MCF 10A (cell line): ENCODE results near the gene ULBP3. TPM values are rescaled to one million over a fixed set of nuclear protein-coding genes. Genes with fewer than 3 reads are reported as not detected.

ENCODE experiments used
- BruUV-seq: library from RNA; stranded (reverse); fragments of 400-500 nt; replicated peaks from 2 replicates; lab custom pipeline; 2021; lab: Mats Ljungman, UMichigan
- CTCF ChIA-PET: fragments of 300-600 bp; sonication (Branson Sonifier 250); formaldehyde crosslinking; extraction: SDS; loops from one replicate; lab custom pipeline; 2021; ENCODE audit warnings: antibody characterized with exemption, inconsistent platforms; lab: Yijun Ruan, JAX
- POLR2A ChIA-PET: fragments of 300-600, 350-650 bp; sonication (Branson Sonifier 250); formaldehyde crosslinking; extraction: SDS; loops from one replicate; lab custom pipeline; 2020; ENCODE audit warnings: antibody characterized with exemption, inconsistent platforms; lab: Yijun Ruan, JAX
- DNase-seq: peaks from one replicate; pipeline ENCODE4 v3.0.0-alpha.2; 2018; ENCODE audit not compliant: unreplicated experiment
- H3K27ac Mint-ChIP-seq: one replicate; pipeline ENCODE4 v1.8.0; 2022; ENCODE audit warnings: mild to moderate bottlenecking, low read depth, mixed read lengths; ENCODE audit not compliant: unreplicated experiment
- H3K27me3 Mint-ChIP-seq: one replicate; pipeline ENCODE4 v1.8.0; 2022; ENCODE audit warnings: mixed read lengths; ENCODE audit not compliant: insufficient read depth, unreplicated experiment
- H3K36me3 Mint-ChIP-seq: one replicate; pipeline ENCODE4 v1.8.0; 2022; ENCODE audit warnings: mild to moderate bottlenecking, moderate library complexity, mixed read lengths; ENCODE audit not compliant: insufficient read depth, unreplicated experiment
- H3K4me1 Mint-ChIP-seq: one replicate; pipeline ENCODE4 v1.8.0; 2022; ENCODE audit warnings: mixed read lengths; ENCODE audit not compliant: insufficient read depth, unreplicated experiment
- H3K4me3 Mint-ChIP-seq: one replicate; pipeline ENCODE4 v1.8.0; 2022; ENCODE audit warnings: mild to moderate bottlenecking, moderate library complexity, mixed read lengths; ENCODE audit not compliant: unreplicated experiment
- H3K9me3 Mint-ChIP-seq: one replicate; pipeline ENCODE4 v1.8.0; 2022; ENCODE audit warnings: mixed read lengths; ENCODE audit not compliant: unreplicated experiment
- intact Hi-C: fragments of 100-400 bp; cut with micrococcal nuclease; formaldehyde crosslinking; loops from 2 replicates; pipeline ENCODE4 v1.14.1; 2022
- total RNA-seq: library from RNA; stranded (reverse); gene quantifications from 2 replicates; pipeline ENCODE4 v1.2.3, GENCODE V29; 2022
- TF ChIP-seq, protein P1 (sequence below): fragments of 200-600 bp; IDR thresholded peaks from one replicate; pipeline ENCODE4 v1.8.0; 2022; ENCODE audit warnings: antibody characterized with exemption, mild to moderate bottlenecking; ENCODE audit not compliant: unreplicated experiment

Gene ULBP3
- total RNA-seq, 1 experiment from 2014 or later: 4.9 TPM

DNA sequence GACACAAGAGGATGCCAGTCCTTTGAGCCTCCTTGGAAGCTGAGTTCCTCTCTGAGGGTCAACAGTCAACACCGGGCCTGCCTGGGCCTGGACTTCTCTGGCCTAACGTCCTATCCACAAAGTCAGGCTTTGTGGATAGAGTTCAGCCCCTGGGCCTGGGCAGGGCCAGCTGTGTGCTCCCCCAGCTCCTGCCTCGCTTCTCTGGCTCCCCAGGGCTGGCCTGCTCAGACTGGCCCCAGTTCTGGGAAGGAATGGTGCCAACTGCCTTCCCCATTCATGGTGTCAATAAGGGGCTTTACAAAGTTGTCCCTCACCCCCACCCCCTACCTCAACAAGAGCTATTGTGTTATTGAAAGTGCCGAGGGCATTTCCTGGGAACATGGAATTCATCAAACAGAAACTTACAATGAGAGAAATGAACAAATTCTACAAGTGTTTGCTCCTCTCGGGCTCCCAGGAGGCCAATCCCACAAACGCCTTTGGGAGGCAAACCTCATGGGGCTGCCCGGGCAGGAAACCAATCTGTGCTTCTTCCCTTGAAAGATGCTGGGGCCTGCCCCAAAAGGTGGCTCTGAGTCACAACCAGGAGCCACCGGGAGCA lies 47.4 kb upstream of the ULBP3 start:
- ChIA-PET POLR2A (interaction anchor here (0.6 kb wide), 1 partner anchor 28 kb away, joined by 3 read pairs; no protein-coding TSS in a partner anchor), CTCF (no interaction called here)
- no peak overlapping the region for H3K27ac Mint-ChIP-seq
- H3K9me3 Mint-ChIP-seq: no peaks in the 10 kb centered on the region
- TF ChIP-seq, protein P1, sequence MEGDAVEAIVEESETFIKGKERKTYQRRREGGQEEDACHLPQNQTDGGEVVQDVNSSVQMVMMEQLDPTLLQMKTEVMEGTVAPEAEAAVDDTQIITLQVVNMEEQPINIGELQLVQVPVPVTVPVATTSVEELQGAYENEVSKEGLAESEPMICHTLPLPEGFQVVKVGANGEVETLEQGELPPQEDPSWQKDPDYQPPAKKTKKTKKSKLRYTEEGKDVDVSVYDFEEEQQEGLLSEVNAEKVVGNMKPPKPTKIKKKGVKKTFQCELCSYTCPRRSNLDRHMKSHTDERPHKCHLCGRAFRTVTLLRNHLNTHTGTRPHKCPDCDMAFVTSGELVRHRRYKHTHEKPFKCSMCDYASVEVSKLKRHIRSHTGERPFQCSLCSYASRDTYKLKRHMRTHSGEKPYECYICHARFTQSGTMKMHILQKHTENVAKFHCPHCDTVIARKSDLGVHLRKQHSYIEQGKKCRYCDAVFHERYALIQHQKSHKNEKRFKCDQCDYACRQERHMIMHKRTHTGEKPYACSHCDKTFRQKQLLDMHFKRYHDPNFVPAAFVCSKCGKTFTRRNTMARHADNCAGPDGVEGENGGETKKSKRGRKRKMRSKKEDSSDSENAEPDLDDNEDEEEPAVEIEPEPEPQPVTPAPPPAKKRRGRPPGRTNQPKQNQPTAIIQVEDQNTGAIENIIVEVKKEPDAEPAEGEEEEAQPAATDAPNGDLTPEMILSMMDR: no peak
- intact Hi-C loops: no loop called here
- peaks cover 11% of the 10 kb centered on the region for H3K36me3 Mint-ChIP-seq
- H3K27me3 Mint-ChIP-seq: no peaks in the 10 kb centered on the region
- H3K4me3 Mint-ChIP-seq: no peak overlapping the region
- DNase-seq: no peak
- H3K4me1 Mint-ChIP-seq: no peaks in the 10 kb centered on the region
- BruUV-seq: no TSS peak

DNA sequence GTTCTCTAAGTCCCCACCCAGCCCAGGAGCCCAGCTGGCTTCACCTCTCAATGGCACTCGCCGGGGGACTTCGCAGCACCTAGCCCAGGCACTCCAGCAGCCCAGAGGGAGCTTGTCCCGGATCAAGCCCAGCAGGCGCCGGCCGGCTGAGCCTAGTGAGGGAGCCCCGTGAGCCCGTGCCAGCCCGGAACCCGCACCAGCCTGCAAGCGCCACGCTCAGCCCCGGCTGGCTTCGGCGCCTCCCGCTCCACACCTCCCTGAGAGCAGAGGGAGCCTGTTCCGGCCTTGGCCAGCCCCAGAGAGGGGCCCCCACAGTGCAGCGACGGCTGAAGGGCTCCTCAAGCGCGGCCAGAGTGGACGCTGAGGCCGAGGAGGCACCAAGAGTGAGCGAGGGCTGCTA lies 46.8 kb upstream of the ULBP3 start:
- no peak for DNase-seq
- ChIA-PET POLR2A (interaction anchor here (0.6 kb wide), 1 partner anchor 28 kb away, joined by 3 read pairs; no protein-coding TSS in a partner anchor), CTCF (no interaction called here)
- intact Hi-C loops: no loop called here
- no TSS peak for BruUV-seq
- H3K27me3 Mint-ChIP-seq: no peaks in the 10 kb centered on the region
- H3K36me3 Mint-ChIP-seq: peaks cover 11% of the 10 kb centered on the region
- TF ChIP-seq, protein P1: no peak
- H3K27ac Mint-ChIP-seq: no peak overlapping the region
- no peaks in the 10 kb centered on the region for H3K9me3 Mint-ChIP-seq
- H3K4me1 Mint-ChIP-seq: no peaks in the 10 kb centered on the region
- no peak overlapping the region for H3K4me3 Mint-ChIP-seq

DNA sequence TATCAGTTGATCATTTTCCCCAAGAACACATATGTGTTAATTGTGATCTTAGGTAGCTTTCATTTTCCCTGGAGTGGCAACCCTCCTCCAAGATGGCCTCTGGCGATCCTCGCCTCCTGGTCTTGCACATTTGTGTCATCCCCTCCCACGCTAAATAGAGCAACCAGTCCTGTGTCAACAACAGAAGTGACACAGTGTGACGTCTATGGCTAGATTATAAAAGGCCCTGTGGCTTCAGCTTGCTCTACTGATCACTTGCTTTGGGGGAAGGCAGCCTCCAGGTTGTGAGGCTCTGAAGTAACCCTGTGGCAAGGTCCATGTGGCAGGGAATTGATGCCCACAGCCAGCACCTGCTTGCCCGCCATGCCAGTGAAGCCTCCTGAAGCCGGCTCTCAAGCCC lies 43.3 kb upstream of the ULBP3 start:
- Mint-ChIP-seq H3K9me3 (no peaks in the 10 kb centered on the region), H3K4me1 (no peaks in the 10 kb centered on the region), H3K27ac (no peak overlapping the region), H3K27me3 (no peaks in the 10 kb centered on the region), H3K4me3 (no peak overlapping the region), H3K36me3 (no peaks in the 10 kb centered on the region)
- intact Hi-C loops: no loop called here
- BruUV-seq: no TSS peak
- TF ChIP-seq, protein P1: no peak
- ChIA-PET CTCF (interaction anchor here (0.6 to 0.7 kb wide), 2 partner anchors 146 to 286 kb away, joined by 3 to 4 read pairs; no protein-coding TSS in a partner anchor), POLR2A (interaction anchor here (1.1 kb wide), 1 partner anchor 31 kb away, joined by 3 read pairs; no protein-coding TSS in a partner anchor)
- no peak for DNase-seq

DNA sequence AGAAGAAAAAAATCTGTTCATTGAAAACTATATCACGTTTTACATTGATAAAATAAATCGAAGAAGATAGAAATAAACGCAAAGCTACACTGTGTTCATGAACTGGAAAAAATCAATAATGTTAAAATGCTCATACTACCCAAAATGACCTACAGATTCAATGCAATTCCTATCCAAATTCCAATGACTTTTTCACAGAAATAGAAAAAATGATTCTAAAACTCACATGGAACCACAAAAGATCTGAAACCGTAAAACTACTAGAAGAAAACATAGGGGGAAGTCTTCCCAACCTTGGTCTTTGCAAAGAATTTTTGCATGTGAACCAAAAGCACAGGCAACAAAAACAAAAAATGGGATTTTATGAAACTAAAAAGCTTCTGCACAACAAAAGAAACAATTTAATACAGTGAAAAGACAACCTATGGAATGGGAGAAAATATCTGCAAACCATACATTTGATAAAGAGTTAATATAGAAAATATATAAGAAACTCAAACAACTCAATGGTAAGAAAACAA lies 33.9 kb upstream of the ULBP3 start:
- ChIA-PET CTCF (no interaction called here), POLR2A (interaction anchor here (1.0 kb wide), 1 partner anchor 287 kb away, joined by 3 read pairs; no protein-coding TSS in a partner anchor)
- Mint-ChIP-seq H3K4me3 (no peak overlapping the region), H3K9me3 (no peaks in the 10 kb centered on the region), H3K27me3 (no peaks in the 10 kb centered on the region), H3K36me3 (no peaks in the 10 kb centered on the region), H3K4me1 (no peaks in the 10 kb centered on the region), H3K27ac (no peak overlapping the region)
- TF ChIP-seq, protein P1: no peak
- intact Hi-C loops: no loop called here
- BruUV-seq: no TSS peak
- DNase-seq: no peak
